MM.1S (cell line): ENCODE results near the gene ZSCAN25.
"Not testable (repeated sequence)": the region's sequence is repeated elsewhere in the genome, so short reads cannot be mapped to it uniquely, and the experiment has no call there.

ENCODE experiments used
- DNase-seq: peaks from one replicate; pipeline ENCODE4 v3.0.0-alpha.2; 2015
- H2AFZ ChIP-seq: fragments of 300-600 bp; sonication (generic); 2 replicates; pipeline ENCODE4 v1.6.0; 2016; ENCODE audit warnings: antibody characterized with exemption, low read length
- H3F3A ChIP-seq: fragments of 300-600 bp; sonication (generic); 2 replicates; pipeline ENCODE4 v1.6.1; 2016; ENCODE audit warnings: mild to moderate bottlenecking, antibody characterized with exemption, low read length, moderate library complexity, mixed read lengths; ENCODE audit not compliant: insufficient read depth
- H3K27ac ChIP-seq: fragments of 300-600 bp; sonication (generic); 2 replicates; pipeline ENCODE4 v1.5.1; 2016; ENCODE audit warnings: mild to moderate bottlenecking, low read length
- H3K27me3 ChIP-seq: fragments of 300-600 bp; sonication (generic); replicated peaks from 2 replicates; pipeline ENCODE4 v1.6.0; 2016; ENCODE audit warnings: low read length; ENCODE audit not compliant: insufficient read depth
- H3K36me3 ChIP-seq: fragments of 300-600 bp; sonication (generic); replicated peaks from 2 replicates; pipeline ENCODE4 v1.6.1; 2016; ENCODE audit warnings: mild to moderate bottlenecking, low read length, mixed read lengths; ENCODE audit not compliant: insufficient read depth
- H3K4me1 ChIP-seq: fragments of 300-600 bp; sonication (generic); 2 replicates; pipeline ENCODE4 v1.6.1; 2016; ENCODE audit warnings: low read length, mixed read lengths
- H3K4me2 ChIP-seq: fragments of 300-600 bp; sonication (generic); 2 replicates; pipeline ENCODE4 v1.6.0; 2016; ENCODE audit warnings: low read depth, low read length
- H3K4me3 ChIP-seq: fragments of 300-600 bp; sonication (generic); 2 replicates; pipeline ENCODE4 v1.5.1; 2016; ENCODE audit warnings: low read length, mixed read lengths
- H3K79me2 ChIP-seq: fragments of 300-600 bp; sonication (generic); 2 replicates; pipeline ENCODE4 v1.6.1; 2016; ENCODE audit warnings: mixed run types, low read length, mixed read lengths
- H3K9ac ChIP-seq: fragments of 300-600 bp; sonication (generic); 2 replicates; pipeline ENCODE4 v1.6.1; 2016; ENCODE audit warnings: low read length, mixed read lengths
- H3K9me2 ChIP-seq: fragments of 300-600 bp; sonication (generic); replicated peaks from 2 replicates; pipeline ENCODE4 v1.6.1; 2016; ENCODE audit warnings: mild to moderate bottlenecking, low read length, mixed read lengths; ENCODE audit not compliant: insufficient read depth
- H3K9me3 ChIP-seq: fragments of 300-600 bp; sonication (generic); replicated peaks from 2 replicates; pipeline ENCODE4 v1.6.1; 2016; ENCODE audit warnings: mild to moderate bottlenecking, low read length, mixed read lengths; ENCODE audit not compliant: insufficient read depth
- H4K20me1 ChIP-seq: fragments of 300-600 bp; sonication (generic); 2 replicates; pipeline ENCODE4 v1.6.1; 2016; ENCODE audit warnings: mild to moderate bottlenecking, low read length, moderate library complexity, mixed read lengths; ENCODE audit not compliant: insufficient read depth
- CTCF ChIP-seq: fragments of 300-600 bp; sonication (generic); IDR thresholded peaks from 2 replicates; pipeline ENCODE4 v1.5.1; 2016; ENCODE audit warnings: antibody characterized with exemption, low read length, mixed read lengths
- EZH2 ChIP-seq: fragments of 300-600 bp; sonication (generic); optimal IDR thresholded peaks from 2 replicates; pipeline ENCODE3; 2017; ENCODE audit warnings: low read depth, mild to moderate bottlenecking, antibody characterized with exemption, low read length, mixed read lengths
- EZH2phosphoT487 ChIP-seq: fragments of 300-600 bp; sonication (generic); IDR thresholded peaks from 2 replicates; pipeline ENCODE4 v1.6.1; 2018; ENCODE audit warnings: antibody characterized with exemption, low read length

ZSCAN25 gene

GRCh38 chr7:99616359-99617191 is at the start of gene ZSCAN25:
Gene ZSCAN25, plus strand, starts transcription at chr7:99616946. Its CDS starts 2,661 bp downstream, at chr7:99619607.
- Histone ChIP-seq H3K9me2 (no peaks in the 10 kb centered on the region), H3K9ac (peak within 1 kb of the TSS; percentile 97), H3K27me3 (no peaks in the 10 kb centered on the region), H4K20me1 (no peaks in the 10 kb centered on the region), H3K4me2 (peak within 1 kb of the TSS; percentile 87), H3F3A (no peaks in the 10 kb centered on the region), H2AFZ (peak within 1 kb of the TSS; percentile 99), H3K9me3 (no peaks in the 10 kb centered on the region), H3K4me1 (peaks cover 9% of the 10 kb centered on the region), H3K36me3 (peaks cover 3% of the 10 kb centered on the region; the same call in 1 of the 2 replicates), H3K27ac (peak within 1 kb of the TSS; percentile 46; the same call in 1 of the 2 replicates), H3K4me3 (peak within 1 kb of the TSS; percentile 100), H3K79me2 (peaks cover 42% of the 10 kb centered on the region)
- DNase-seq, result peak; percentile 95
- TF ChIP-seq CTCF (peak; percentile 59), EZH2 (no peak)

GRCh38 chr7:99568770-99569169 is 48.0 kb upstream of the ZSCAN25 start:
- not testable (repeated sequence) for H3K27ac ChIP-seq, H3K9me2 ChIP-seq, H3K4me2 ChIP-seq, H3F3A ChIP-seq, H2AFZ ChIP-seq, H3K4me1 ChIP-seq, H3K9ac ChIP-seq, DNase-seq, H3K9me3 ChIP-seq, H4K20me1 ChIP-seq, H3K36me3 ChIP-seq, H3K4me3 ChIP-seq, H3K27me3 ChIP-seq, H3K79me2 ChIP-seq

GRCh38 chr7:99571768-99572167 is 45.0 kb upstream of the ZSCAN25 start:
- H3F3A ChIP-seq, result no peaks in the 10 kb centered on the region
- H3K27me3 ChIP-seq, result no peaks in the 10 kb centered on the region
- H3K4me1 ChIP-seq, result no peaks in the 10 kb centered on the region
- H3K27ac ChIP-seq, result no peak overlapping the region
- no peak for TF ChIP-seq EZH2
- no peak for TF ChIP-seq CTCF
- TF ChIP-seq EZH2phosphoT487, result no peak
- no peaks in the 10 kb centered on the region for H3K9me2 ChIP-seq
- no peaks in the 10 kb centered on the region for H3K9me3 ChIP-seq
- no peaks in the 10 kb centered on the region for H3K36me3 ChIP-seq
- no peaks in the 10 kb centered on the region for H4K20me1 ChIP-seq
- no peak overlapping the region for H2AFZ ChIP-seq
- no peak overlapping the region for H3K9ac ChIP-seq
- H3K4me3 ChIP-seq, result no peak overlapping the region
- H3K79me2 ChIP-seq, result no peaks in the 10 kb centered on the region
- H3K4me2 ChIP-seq, result no peak overlapping the region
- no peak for DNase-seq

GRCh38 chr7:99573257-99573656 is 43.5 kb upstream of the ZSCAN25 start:
- Histone ChIP-seq H3K4me3 (no peak overlapping the region), H3F3A (peaks cover 14% of the 10 kb centered on the region), H3K27ac (no peak overlapping the region), H3K27me3 (no peaks in the 10 kb centered on the region), H3K36me3 (no peaks in the 10 kb centered on the region), H3K4me2 (no peak overlapping the region), H3K9ac (no peak overlapping the region), H3K9me2 (no peaks in the 10 kb centered on the region), H2AFZ (no peak overlapping the region), H3K9me3 (no peaks in the 10 kb centered on the region), H3K79me2 (no peaks in the 10 kb centered on the region), H4K20me1 (no peaks in the 10 kb centered on the region), H3K4me1 (peaks cover 13% of the 10 kb centered on the region)
- DNase-seq, result no peak
- TF ChIP-seq EZH2phosphoT487, result no peak
- TF ChIP-seq EZH2, result no peak
- TF ChIP-seq CTCF, result no peak
